NCI-H2196 (cell line): ENCODE results near the gene ACAP3.
A peak's percentile ranks its signal among the peaks of the same experiment; 100 is the strongest.

ENCODE experiments used
- DNase-seq: peaks from one replicate; lab custom pipeline; 2025; ENCODE audit not compliant: unreplicated experiment; lab: John Stamatoyannopoulos, UW

The ACAP3 gene

GRCh38 chr1:1302006-1302430 lies 5.7 kb downstream of the ACAP3 start:
- DNase-seq = no peak

- no peak for DNase-seq
Observed at GRCh38 chr1:1300352-1300739, 7.4 kb downstream of the ACAP3 start.

GRCh38 chr1:1299686-1300351 lies 7.9 kb downstream of the ACAP3 start:
- DNase-seq = no peak

GRCh38 chr1:1298861-1299685 lies 8.7 kb downstream of the ACAP3 start:
- no peak for DNase-seq

DNA sequence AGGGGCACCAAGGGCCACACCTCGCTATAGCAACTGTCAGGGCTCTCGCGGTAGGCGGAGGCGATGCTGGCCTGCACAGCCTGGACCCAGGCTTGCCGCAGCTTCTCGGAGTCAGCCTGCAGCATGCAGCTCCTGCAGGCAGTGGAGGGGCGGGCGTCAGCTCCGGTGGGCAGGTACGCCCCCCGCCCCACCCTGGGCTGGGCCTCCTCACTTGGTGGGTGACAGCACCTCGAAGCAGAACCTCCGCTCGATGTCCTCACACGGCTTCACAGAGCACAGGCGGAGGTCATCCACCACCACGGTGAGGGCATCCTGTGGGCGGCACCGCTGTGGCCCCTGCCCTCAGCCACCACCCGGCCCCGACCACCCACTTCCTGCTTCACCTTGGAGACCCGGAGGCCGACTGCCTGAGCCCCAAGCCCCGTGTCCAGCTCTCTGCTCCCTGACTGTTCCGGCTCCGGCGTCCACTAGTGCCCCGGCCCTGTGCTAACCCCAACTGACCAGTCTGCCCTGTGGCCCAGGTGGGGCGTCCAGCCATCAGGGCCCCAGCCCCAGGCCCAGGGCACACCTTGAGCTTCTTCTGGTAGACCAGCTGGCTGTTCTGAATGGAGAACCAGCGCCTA lies 9.8 kb downstream of the ACAP3 start:
- no peak for DNase-seq

DNA sequence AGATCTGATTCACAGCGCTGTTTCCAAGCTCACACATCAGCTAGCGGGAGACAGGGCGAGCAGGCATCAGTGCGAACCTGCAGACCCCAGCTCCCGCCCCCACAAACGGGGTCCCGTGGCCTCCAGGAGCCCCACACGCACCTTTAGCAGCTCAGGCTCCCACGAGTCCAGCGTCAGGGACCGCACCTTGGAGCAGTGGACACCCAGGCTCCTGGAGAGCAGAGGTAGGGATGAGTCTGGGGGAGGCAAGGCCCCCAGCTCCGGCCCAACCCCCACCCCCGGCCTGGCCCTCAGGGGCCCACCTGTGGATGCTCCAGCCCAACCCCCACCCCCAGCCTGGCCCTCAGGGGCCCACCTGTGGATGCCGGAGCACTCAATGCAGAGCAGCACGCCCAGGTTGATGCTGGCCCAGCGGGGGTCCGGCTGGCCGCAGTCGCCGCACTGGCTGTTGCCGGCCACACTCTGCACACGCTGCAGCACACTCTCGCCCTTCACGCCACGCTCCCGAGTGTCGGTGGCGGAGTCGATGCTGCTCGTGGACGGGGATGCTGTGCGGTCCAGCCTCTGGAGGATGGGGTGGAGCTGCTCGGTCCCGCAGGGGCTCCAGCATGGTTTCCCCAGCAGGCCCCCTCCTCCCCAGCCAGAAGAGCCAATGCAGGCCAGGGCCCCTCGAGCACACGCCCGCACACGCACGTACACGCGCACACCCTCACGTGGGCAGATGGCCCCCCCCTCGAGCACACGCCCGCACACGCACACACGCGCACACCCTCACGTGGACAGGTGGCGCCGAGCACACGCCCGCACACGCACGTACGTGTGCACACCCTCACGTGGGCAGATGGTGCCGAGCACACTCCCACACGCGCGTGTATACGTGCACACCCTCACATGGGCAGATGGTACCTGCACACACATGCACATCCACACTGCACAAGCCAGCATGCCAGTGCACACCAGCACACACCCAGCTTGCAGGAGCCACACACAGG lies 11.4 kb downstream of the ACAP3 start:
- DNase-seq = no peak

DNA sequence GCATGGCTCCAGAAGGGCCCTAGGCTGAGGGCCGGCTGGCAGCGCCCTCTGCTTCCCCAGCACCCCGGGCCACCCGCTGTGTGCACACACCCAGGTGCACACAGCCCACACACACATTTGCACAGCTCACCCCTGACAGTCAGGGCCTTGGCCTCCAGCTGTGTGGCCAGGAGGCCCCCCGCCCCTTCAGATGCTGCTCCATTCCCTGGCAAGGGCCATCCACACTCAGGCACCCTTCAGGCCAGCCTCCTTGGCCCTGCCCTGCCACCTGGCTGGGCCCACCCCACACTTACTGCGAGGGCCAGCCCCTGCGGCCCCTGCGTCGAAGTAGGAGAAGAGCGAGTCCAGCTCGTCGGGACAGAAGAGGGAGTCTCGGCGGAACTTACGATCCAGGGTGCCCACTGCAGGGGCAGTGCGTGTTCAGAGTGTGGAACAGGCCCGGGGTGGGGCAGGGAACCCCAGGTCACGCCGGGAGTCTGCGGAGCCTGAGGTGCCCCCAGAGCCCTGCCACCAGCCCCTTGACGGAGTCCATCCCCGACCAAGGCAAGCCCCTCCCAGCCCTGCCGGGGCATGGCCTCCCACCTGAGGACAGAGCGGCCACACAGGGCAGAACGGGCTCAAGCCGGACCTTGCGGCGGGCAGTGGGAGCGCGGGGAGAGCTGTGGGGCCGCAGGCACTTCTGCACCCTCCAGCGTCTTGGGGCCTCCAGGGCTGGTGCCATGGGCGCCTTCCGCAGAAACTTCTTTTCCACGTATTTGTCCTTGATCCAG lies 12.4 kb downstream of the ACAP3 start:
- no peak for DNase-seq

DNA sequence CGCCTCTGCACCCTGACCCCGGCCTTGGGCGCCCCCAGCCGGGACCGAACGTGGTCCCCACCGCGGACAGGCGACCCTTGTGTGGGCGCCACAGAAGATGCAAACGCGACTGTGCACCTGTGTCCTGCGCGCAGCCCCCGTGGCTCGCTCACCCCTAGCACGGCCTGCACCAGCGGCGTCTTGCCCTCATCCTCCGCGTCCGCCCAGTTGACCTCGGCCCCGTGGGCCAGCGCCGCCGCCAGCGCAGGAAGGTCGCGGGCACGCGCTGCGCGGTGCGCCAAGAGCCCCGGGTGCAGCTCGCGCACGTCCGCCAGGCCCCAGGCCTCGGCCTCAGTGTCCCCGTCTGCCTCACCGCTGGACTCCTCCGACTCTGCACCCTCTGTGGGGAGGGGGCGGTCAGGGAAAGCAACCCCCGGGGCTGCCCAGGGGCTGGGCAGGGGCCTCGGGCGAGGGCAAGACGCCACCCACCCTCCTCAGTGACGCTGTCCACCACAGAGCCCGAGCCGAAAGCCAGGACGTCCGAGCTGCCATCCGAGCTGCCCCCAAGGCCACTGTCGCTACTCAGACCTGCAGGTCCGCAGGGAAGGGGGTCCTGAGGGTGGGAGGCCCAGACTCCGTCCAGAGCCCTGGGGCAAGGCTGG lies 13.4 kb downstream of the ACAP3 start:
- DNase-seq = no peak

GRCh38 chr1:1293263-1294249 lies 14.2 kb downstream of the ACAP3 start:
- DNase-seq = no peak

DNA sequence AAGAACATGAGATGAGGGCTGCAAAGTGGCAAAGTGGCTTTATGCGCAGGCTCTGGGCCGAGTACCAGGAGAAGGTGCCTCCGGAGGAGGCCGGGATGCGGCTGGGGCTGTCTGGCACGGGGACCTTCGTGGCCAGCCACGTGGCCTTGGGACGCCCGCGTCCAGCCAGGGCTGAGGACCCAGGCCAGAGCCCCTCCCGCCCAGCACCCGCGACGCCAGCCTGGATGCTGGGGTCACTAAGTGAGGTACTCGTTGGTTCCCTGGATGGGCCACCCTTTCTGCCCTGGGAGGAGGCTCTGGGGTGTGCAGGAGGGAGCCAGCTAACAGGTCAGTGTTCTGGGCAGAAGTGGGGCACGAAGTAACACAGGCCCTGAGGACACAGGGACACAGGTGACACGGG lies 14.9 kb downstream of the ACAP3 start:
- no peak for DNase-seq

GRCh38 chr1:1292442-1292779 lies 15.3 kb downstream of the ACAP3 start:
- no peak for DNase-seq

- DNase-seq = peak; percentile 68
Observed at GRCh38 chr1:1291548-1292441, 15.9 kb downstream of the ACAP3 start.

GRCh38 chr1:1291023-1291528 lies 16.7 kb downstream of the ACAP3 start:
- DNase-seq = no peak

GRCh38 chr1:1290238-1290731 lies 17.4 kb downstream of the ACAP3 start:
- DNase-seq = peak; percentile 56

DNA sequence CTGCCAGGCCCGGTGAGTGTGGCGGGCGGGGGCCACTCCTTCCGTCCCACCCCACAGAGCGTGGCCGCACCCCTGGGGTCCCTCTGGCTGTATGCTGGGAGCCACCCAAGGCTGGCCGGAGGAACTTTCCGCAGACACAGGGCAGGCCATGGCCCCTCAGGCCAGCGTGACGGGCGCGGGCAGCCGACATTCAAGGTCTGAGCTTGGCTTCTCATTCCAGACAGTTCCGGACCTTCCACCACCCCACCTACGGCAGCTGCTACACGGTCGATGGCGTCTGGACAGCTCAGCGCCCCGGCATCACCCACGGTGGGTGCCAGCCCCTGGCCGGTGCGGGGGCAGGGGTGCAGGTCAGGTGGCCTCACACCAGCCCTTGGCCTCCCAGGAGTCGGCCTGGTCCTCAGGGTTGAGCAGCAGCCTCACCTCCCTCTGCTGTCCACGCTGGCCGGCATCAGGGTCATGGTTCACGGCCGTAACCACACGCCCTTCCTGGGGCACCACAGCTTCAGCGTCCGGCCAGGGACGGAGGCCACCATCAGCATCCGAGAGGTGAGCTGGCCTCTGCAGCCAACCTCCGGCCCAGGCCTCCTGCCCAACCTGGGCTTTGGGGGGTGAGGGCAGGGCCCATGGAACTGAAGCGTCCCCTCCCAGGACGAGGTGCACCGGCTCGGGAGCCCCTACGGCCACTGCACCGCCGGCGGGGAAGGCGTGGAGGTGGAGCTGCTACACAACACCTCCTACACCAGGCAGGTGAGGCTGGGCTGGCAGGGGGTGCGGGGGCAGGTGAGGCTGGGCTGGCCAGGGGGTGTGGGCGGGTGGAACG lies 20.2 kb downstream of the ACAP3 start:
- DNase-seq = no peak
